ENCODE results near the gene LRPPRC.
A peak's percentile ranks its signal among the peaks of the same experiment; 100 is the strongest.
"Not testable (repeated sequence)": the region's sequence is repeated elsewhere in the genome, so short reads cannot be mapped to it uniquely, and the experiment has no call there.

The LRPPRC gene

GRCh38 chr2:43911136-43911790 lies 84.5 kb downstream of the LRPPRC start:
- H3K9me3 Mint-ChIP-seq; H3K4me3 Mint-ChIP-seq; H3K27ac Mint-ChIP-seq; H3K27me3 Mint-ChIP-seq (ENCODE audit: low read depth); H3K4me1 Mint-ChIP-seq (ENCODE audit: low read depth): not testable (repeated sequence)
- peaks cover 21% of the 10 kb centered on the region for H3K36me3 Mint-ChIP-seq (ENCODE audit: low read depth)

GRCh38 chr2:43906448-43907109 lies 89.2 kb downstream of the LRPPRC start:
- H3K4me3 Mint-ChIP-seq: no peak overlapping the region
- H3K27ac Mint-ChIP-seq: no peak overlapping the region
- H3K27me3 Mint-ChIP-seq (ENCODE audit: low read depth): no peaks in the 10 kb centered on the region
- peaks cover 7% of the 10 kb centered on the region for H3K4me1 Mint-ChIP-seq (ENCODE audit: low read depth)
- H3K36me3 Mint-ChIP-seq (ENCODE audit: low read depth): peaks cover 21% of the 10 kb centered on the region
- H3K9me3 Mint-ChIP-seq: no peaks in the 10 kb centered on the region

- H3K9me3 Mint-ChIP-seq: no peaks in the 10 kb centered on the region
- peaks cover 7% of the 10 kb centered on the region for H3K4me1 Mint-ChIP-seq (ENCODE audit: low read depth)
- no peak overlapping the region for H3K27ac Mint-ChIP-seq
- no peaks in the 10 kb centered on the region for H3K27me3 Mint-ChIP-seq (ENCODE audit: low read depth)
- no peak overlapping the region for H3K4me3 Mint-ChIP-seq
- peaks cover 19% of the 10 kb centered on the region for H3K36me3 Mint-ChIP-seq (ENCODE audit: low read depth)
Observed at GRCh38 chr2:43905871-43906270, 89.9 kb downstream of the LRPPRC start.

- peaks cover 19% of the 10 kb centered on the region for H3K36me3 Mint-ChIP-seq (ENCODE audit: low read depth)
- H3K27ac Mint-ChIP-seq: no peak overlapping the region
- peaks cover 7% of the 10 kb centered on the region for H3K4me1 Mint-ChIP-seq (ENCODE audit: low read depth)
- no peaks in the 10 kb centered on the region for H3K27me3 Mint-ChIP-seq (ENCODE audit: low read depth)
- no peaks in the 10 kb centered on the region for H3K9me3 Mint-ChIP-seq
- no peak overlapping the region for H3K4me3 Mint-ChIP-seq
Observed at GRCh38 chr2:43905371-43905803, 90.4 kb downstream of the LRPPRC start.

GRCh38 chr2:43899589-43899988 lies 96.2 kb downstream of the LRPPRC start:
- Mint-ChIP-seq H3K27ac (peak overlapping the region; percentile 31), H3K27me3 (ENCODE audit: low read depth) (no peaks in the 10 kb centered on the region), H3K4me1 (ENCODE audit: low read depth) (no peaks in the 10 kb centered on the region), H3K4me3 (no peak overlapping the region), H3K9me3 (no peaks in the 10 kb centered on the region), H3K36me3 (ENCODE audit: low read depth) (peaks cover 22% of the 10 kb centered on the region)

GRCh38 chr2:43898838-43899346 lies 96.9 kb downstream of the LRPPRC start:
- Mint-ChIP-seq H3K9me3 (no peaks in the 10 kb centered on the region), H3K27me3 (ENCODE audit: low read depth) (no peaks in the 10 kb centered on the region), H3K4me3 (no peak overlapping the region), H3K27ac (no peak overlapping the region), H3K36me3 (ENCODE audit: low read depth) (peaks cover 22% of the 10 kb centered on the region), H3K4me1 (ENCODE audit: low read depth) (no peaks in the 10 kb centered on the region)

GRCh38 chr2:43898134-43898837 lies 97.5 kb downstream of the LRPPRC start:
- H3K27ac Mint-ChIP-seq: no peak overlapping the region
- H3K36me3 Mint-ChIP-seq (ENCODE audit: low read depth): peaks cover 25% of the 10 kb centered on the region
- no peaks in the 10 kb centered on the region for H3K4me1 Mint-ChIP-seq (ENCODE audit: low read depth)
- no peaks in the 10 kb centered on the region for H3K27me3 Mint-ChIP-seq (ENCODE audit: low read depth)
- no peak overlapping the region for H3K4me3 Mint-ChIP-seq
- H3K9me3 Mint-ChIP-seq: no peaks in the 10 kb centered on the region

- no peak overlapping the region for H3K4me3 Mint-ChIP-seq
- no peaks in the 10 kb centered on the region for H3K27me3 Mint-ChIP-seq (ENCODE audit: low read depth)
- no peak overlapping the region for H3K27ac Mint-ChIP-seq
- H3K36me3 Mint-ChIP-seq (ENCODE audit: low read depth): peaks cover 28% of the 10 kb centered on the region
- no peaks in the 10 kb centered on the region for H3K4me1 Mint-ChIP-seq (ENCODE audit: low read depth)
- H3K9me3 Mint-ChIP-seq: no peaks in the 10 kb centered on the region
Observed at GRCh38 chr2:43897492-43897891, 98.3 kb downstream of the LRPPRC start.

- Mint-ChIP-seq H3K36me3 (ENCODE audit: low read depth) (peaks cover 31% of the 10 kb centered on the region), H3K27me3 (ENCODE audit: low read depth) (no peaks in the 10 kb centered on the region), H3K9me3 (no peaks in the 10 kb centered on the region), H3K27ac (no peak overlapping the region), H3K4me3 (no peak overlapping the region), H3K4me1 (ENCODE audit: low read depth) (no peaks in the 10 kb centered on the region)
Observed at GRCh38 chr2:43896906-43897305, 98.9 kb downstream of the LRPPRC start.

- Mint-ChIP-seq H3K9me3 (no peaks in the 10 kb centered on the region), H3K36me3 (ENCODE audit: low read depth) (peaks cover 40% of the 10 kb centered on the region), H3K4me1 (ENCODE audit: low read depth) (no peaks in the 10 kb centered on the region), H3K27ac (no peak overlapping the region), H3K27me3 (ENCODE audit: low read depth) (no peaks in the 10 kb centered on the region), H3K4me3 (no peak overlapping the region)
Observed at GRCh38 chr2:43894743-43895142, 101.0 kb downstream of the LRPPRC start.

- Mint-ChIP-seq H3K27me3 (ENCODE audit: low read depth) (no peaks in the 10 kb centered on the region), H3K27ac (no peak overlapping the region), H3K9me3 (no peaks in the 10 kb centered on the region), H3K4me1 (ENCODE audit: low read depth) (no peaks in the 10 kb centered on the region), H3K4me3 (no peak overlapping the region), H3K36me3 (ENCODE audit: low read depth) (peaks cover 37% of the 10 kb centered on the region)
Observed at GRCh38 chr2:43890855-43891254, 104.9 kb downstream of the LRPPRC start.

- no peaks in the 10 kb centered on the region for H3K9me3 Mint-ChIP-seq
- no peaks in the 10 kb centered on the region for H3K27me3 Mint-ChIP-seq (ENCODE audit: low read depth)
- peaks cover 32% of the 10 kb centered on the region for H3K36me3 Mint-ChIP-seq (ENCODE audit: low read depth)
- H3K27ac Mint-ChIP-seq: no peak overlapping the region
- no peak overlapping the region for H3K4me3 Mint-ChIP-seq
- no peaks in the 10 kb centered on the region for H3K4me1 Mint-ChIP-seq (ENCODE audit: low read depth)
Observed at GRCh38 chr2:43889416-43889815, 106.4 kb downstream of the LRPPRC start.

GRCh38 chr2:43887176-43887575 lies 108.6 kb downstream of the LRPPRC start:
- Mint-ChIP-seq H3K27ac (no peak overlapping the region), H3K4me1 (ENCODE audit: low read depth) (no peaks in the 10 kb centered on the region), H3K4me3 (no peak overlapping the region), H3K27me3 (ENCODE audit: low read depth) (no peaks in the 10 kb centered on the region), H3K36me3 (ENCODE audit: low read depth) (peaks cover 22% of the 10 kb centered on the region), H3K9me3 (no peaks in the 10 kb centered on the region)

- Mint-ChIP-seq H3K27me3 (ENCODE audit: low read depth) (no peaks in the 10 kb centered on the region), H3K4me1 (ENCODE audit: low read depth) (no peaks in the 10 kb centered on the region), H3K9me3 (no peaks in the 10 kb centered on the region), H3K27ac (no peak overlapping the region), H3K4me3 (no peak overlapping the region), H3K36me3 (ENCODE audit: low read depth) (peaks cover 16% of the 10 kb centered on the region)
Observed at GRCh38 chr2:43885132-43885632, 110.6 kb downstream of the LRPPRC start.

GRCh38 chr2:43884689-43885088 lies 111.1 kb downstream of the LRPPRC start:
- peaks cover 12% of the 10 kb centered on the region for H3K36me3 Mint-ChIP-seq (ENCODE audit: low read depth)
- H3K27ac Mint-ChIP-seq: no peak overlapping the region
- H3K4me3 Mint-ChIP-seq: no peak overlapping the region
- no peaks in the 10 kb centered on the region for H3K4me1 Mint-ChIP-seq (ENCODE audit: low read depth)
- no peaks in the 10 kb centered on the region for H3K9me3 Mint-ChIP-seq
- H3K27me3 Mint-ChIP-seq (ENCODE audit: low read depth): no peaks in the 10 kb centered on the region

Measured in T-helper 1 cell treated with Interleukin-12 subunit alpha and Interleukin-12 subunit beta and Interleukin-4 antibody, amounts not matched to agents 30 μg/mL and 1 μg/mL, for 36 hours (primary cell).